A549 (cell line): ENCODE measurements around the gene GRID2.

Experiments used
- CTCF ChIP-seq: fragments of >200 bp; sonication (Bioruptor Twin); formaldehyde crosslinking; IDR thresholded peaks from 3 replicates; pipeline ENCODE4 v1.5.1; 2016
- JUNB ChIP-seq: fragments of >200 bp; sonication (Bioruptor Twin); formaldehyde crosslinking; IDR thresholded peaks from 2 replicates; pipeline ENCODE4 v1.6.1; 2016

- TF ChIP-seq CTCF, result no peak
- TF ChIP-seq JUNB, result no peak
Observed at GRCh38 chr4:92657695-92658094, 353.9 kb downstream of the GRID2 start.
